ENCODE measurements around the gene PSMD2. TPM values are rescaled to one million over a fixed set of nuclear protein-coding genes. Genes with fewer than 3 reads are reported as not detected.

The PSMD2 gene
- total RNA-seq, 4 donors from 2014 or later = 136 to 320 (median 244) TPM

- Histone ChIP-seq H3K4me1 (peaks cover 16 to 24% of the 10 kb centered on the region in 2 donors), H3K4me3 (replicated peaks in 1 of 3) (no peak overlapping the region), H3K27me3 (no peaks in the 10 kb centered on the region), H3K9me3 (no peaks in the 10 kb centered on the region), H3K27ac (no peak overlapping the region), H3K36me3 (peaks cover 5 to 22% of the 10 kb centered on the region in 2 donors)
- DNase-seq = no peak
- intact Hi-C loops (cut with DNase I) = no loop called here
- TF ChIP-seq POLR2A (IDR thresholded peaks at IDR 0.05) (no peak), CTCF (IDR thresholded peaks at IDR 0.05) (no peak)
- WGBS, 2 donors = 71 to 79% methylated on average over 4 to 5 of the region's 5 CpGs
Observed at GRCh38 chr3:184343200-184343876, 44.3 kb downstream of the PSMD2 start.

GRCh38 chr3:184344579-184345316 lies 45.7 kb downstream of the PSMD2 start:
- peak overlapping the region; percentile 67 to 80 (median 80) for H3K27ac ChIP-seq

GRCh38 chr3:184345317-184346144 lies 46.5 kb downstream of the PSMD2 start:
- H3K9me3 ChIP-seq = no peaks in the 10 kb centered on the region
- H3K27ac ChIP-seq = peak overlapping the region; percentile 67 to 80 (median 80)
- DNase-seq = peak; percentile 94 to 96
- H3K4me1 ChIP-seq = peaks cover 12 to 16% of the 10 kb centered on the region in 2 donors
- H3K36me3 ChIP-seq = peaks cover 5 to 22% of the 10 kb centered on the region in 2 donors
- H3K4me3 ChIP-seq (replicated peaks in 1 of 3) = no peak overlapping the region
- TF ChIP-seq POLR2A (IDR thresholded peaks at IDR 0.05) = peak in 1 of 2 donors; percentile 64
- peak in 5 of 6 experiments; percentile 27 to 68 (median 57) for TF ChIP-seq CTCF (IDR thresholded peaks at IDR 0.05)
- intact Hi-C loops (cut with DNase I) = no loop called here
- 28 to 31% methylated on average over 14 of the region's 14 CpGs for WGBS, 2 donors
- no peaks in the 10 kb centered on the region for H3K27me3 ChIP-seq

More at GRCh38 chr3:184344579-184345316, 45.7 kb downstream of the PSMD2 start:
- intact Hi-C loops (cut with DNase I) = no loop called here
- peak in 1 of 2 donors; percentile 6 for DNase-seq
- Histone ChIP-seq H3K27me3 (no peaks in the 10 kb centered on the region), H3K9me3 (no peaks in the 10 kb centered on the region), H3K36me3 (peaks cover 5 to 22% of the 10 kb centered on the region in 2 donors), H3K4me1 (peaks cover 12 to 17% of the 10 kb centered on the region in 2 donors), H3K4me3 (replicated peaks in 1 of 3) (no peak overlapping the region)
- WGBS, 2 donors = 75 to 78% methylated on average over 12 to 15 of the region's 24 CpGs
- no peak for TF ChIP-seq CTCF (IDR thresholded peaks at IDR 0.05)
- no peak for TF ChIP-seq POLR2A (IDR thresholded peaks at IDR 0.05)

GRCh38 chr3:184346480-184347190 lies 47.6 kb downstream of the PSMD2 start:
- TF ChIP-seq CTCF (IDR thresholded peaks at IDR 0.05) (no peak), POLR2A (IDR thresholded peaks at IDR 0.05) (no peak)

More at GRCh38 chr3:184346480-184347190, 47.6 kb downstream of the PSMD2 start:
- H3K4me1 ChIP-seq = peaks cover 12 to 16% of the 10 kb centered on the region in 2 donors
- no peaks in the 10 kb centered on the region for H3K9me3 ChIP-seq
- DNase-seq = no peak
- H3K36me3 ChIP-seq = peaks cover 5 to 22% of the 10 kb centered on the region in 2 donors
- no peaks in the 10 kb centered on the region for H3K27me3 ChIP-seq
- WGBS, 2 donors = 90 to 96% methylated on average over 10 to 14 of the region's 20 CpGs
- H3K27ac ChIP-seq = peak overlapping the region; percentile 67 to 80 (median 80)
- H3K4me3 ChIP-seq (replicated peaks in 1 of 3) = no peak overlapping the region
- intact Hi-C loops (cut with DNase I) = no loop called here

Measured in thyroid gland (tissue), 4 donors.